KMS-11 (cell line): ENCODE measurements around the gene OBSCN.

ENCODE experiments used
- H2AFZ ChIP-seq: fragments of 200-600 bp; sonication (generic); 2 replicates; pipeline ENCODE4 v1.6.1; 2016; ENCODE audit warnings: antibody characterized with exemption, mixed run types, low read depth
- H3K27ac ChIP-seq: fragments of 200-600 bp; sonication (generic); 2 replicates; pipeline ENCODE4 v1.6.1; 2016; ENCODE audit warnings: mild to moderate bottlenecking, mixed run types
- H3K27me3 ChIP-seq: fragments of 200-600 bp; sonication (generic); 2 replicates; pipeline ENCODE4 v1.6.1; 2017; ENCODE audit warnings: mild to moderate bottlenecking, low read depth, mixed run types, moderate library complexity; ENCODE audit not compliant: insufficient read depth
- H3K36me3 ChIP-seq: fragments of 200-600 bp; sonication (generic); 2 replicates; pipeline ENCODE4 v1.6.1; 2017; ENCODE audit warnings: mild to moderate bottlenecking, mixed run types; ENCODE audit not compliant: insufficient read depth
- H3K4me1 ChIP-seq: fragments of 200-600 bp; sonication (generic); 2 replicates; pipeline ENCODE4 v1.6.1; 2016; ENCODE audit warnings: mild to moderate bottlenecking, low read depth, mixed run types; ENCODE audit not compliant: poor library complexity, severe bottlenecking
- H3K4me2 ChIP-seq: fragments of 200-600 bp; sonication (generic); 2 replicates; pipeline ENCODE4 v1.7.0; 2016; ENCODE audit warnings: mild to moderate bottlenecking, mixed run types
- H3K4me3 ChIP-seq: fragments of 200-600 bp; sonication (generic); IDR thresholded peaks from 2 replicates; pipeline ENCODE4 v1.6.1; 2017; ENCODE audit warnings: low read depth, low read length, mixed read lengths; ENCODE audit not compliant: insufficient read depth
- H3K79me2 ChIP-seq: fragments of 200-600 bp; sonication (generic); 2 replicates; pipeline ENCODE4 v1.6.1; 2016; ENCODE audit warnings: low read depth, mixed run types; ENCODE audit not compliant: insufficient read depth
- H3K9ac ChIP-seq: fragments of 200-600 bp; sonication (generic); 2 replicates; pipeline ENCODE4 v1.6.1; 2016; ENCODE audit warnings: mild to moderate bottlenecking, mixed run types
- H4K20me1 ChIP-seq: fragments of 200-600 bp; sonication (generic); 2 replicates; pipeline ENCODE4 v1.6.1; 2016; ENCODE audit warnings: mild to moderate bottlenecking, mixed run types; ENCODE audit not compliant: insufficient read depth
- CTCF ChIP-seq: fragments of 200-600 bp; sonication (generic); conservative IDR thresholded peaks from 2 replicates; pipeline ENCODE4 v1.6.1; 2017; ENCODE audit warnings: low read depth, mild to moderate bottlenecking, antibody characterized with exemption, low read length, moderate library complexity, mixed read lengths

OBSCN gene

GRCh38 chr1:228316589-228317387 lies 108.9 kb downstream of the OBSCN start:
- no peaks in the 10 kb centered on the region for H3K36me3 ChIP-seq
- H3K4me2 ChIP-seq, result no peak overlapping the region
- H3K4me3 ChIP-seq, result no peak overlapping the region
- no peaks in the 10 kb centered on the region for H4K20me1 ChIP-seq
- TF ChIP-seq CTCF, result no peak
- no peaks in the 10 kb centered on the region for H3K4me1 ChIP-seq
- no peak overlapping the region for H3K27ac ChIP-seq
- no peak overlapping the region for H2AFZ ChIP-seq
- no peak overlapping the region for H3K9ac ChIP-seq
- H3K27me3 ChIP-seq, result no peaks in the 10 kb centered on the region
- no peaks in the 10 kb centered on the region for H3K79me2 ChIP-seq

GRCh38 chr1:228317411-228317828 lies 109.6 kb downstream of the OBSCN start:
- no peak overlapping the region for H3K27ac ChIP-seq
- TF ChIP-seq CTCF, result no peak
- H3K79me2 ChIP-seq, result no peaks in the 10 kb centered on the region
- H2AFZ ChIP-seq, result no peak overlapping the region
- H3K4me2 ChIP-seq, result no peak overlapping the region
- no peaks in the 10 kb centered on the region for H3K4me1 ChIP-seq
- H3K4me3 ChIP-seq, result no peak overlapping the region
- no peaks in the 10 kb centered on the region for H3K27me3 ChIP-seq
- H3K9ac ChIP-seq, result no peak overlapping the region
- H4K20me1 ChIP-seq, result no peaks in the 10 kb centered on the region
- H3K36me3 ChIP-seq, result no peaks in the 10 kb centered on the region

GRCh38 chr1:228317891-228318810 lies 110.3 kb downstream of the OBSCN start:
- no peak overlapping the region for H2AFZ ChIP-seq
- no peak overlapping the region for H3K9ac ChIP-seq
- no peaks in the 10 kb centered on the region for H3K36me3 ChIP-seq
- no peak for TF ChIP-seq CTCF
- H3K4me2 ChIP-seq, result no peak overlapping the region
- H4K20me1 ChIP-seq, result no peaks in the 10 kb centered on the region
- H3K4me1 ChIP-seq, result no peaks in the 10 kb centered on the region
- no peak overlapping the region for H3K4me3 ChIP-seq
- H3K27me3 ChIP-seq, result no peaks in the 10 kb centered on the region
- H3K79me2 ChIP-seq, result no peaks in the 10 kb centered on the region
- no peak overlapping the region for H3K27ac ChIP-seq

GRCh38 chr1:228318823-228319241 lies 111.0 kb downstream of the OBSCN start:
- Histone ChIP-seq H3K79me2 (no peaks in the 10 kb centered on the region), H3K36me3 (no peaks in the 10 kb centered on the region), H3K27me3 (no peaks in the 10 kb centered on the region), H3K9ac (no peak overlapping the region), H3K4me1 (no peaks in the 10 kb centered on the region), H4K20me1 (no peaks in the 10 kb centered on the region), H3K4me3 (no peak overlapping the region), H3K4me2 (no peak overlapping the region), H3K27ac (no peak overlapping the region), H2AFZ (no peak overlapping the region)
- TF ChIP-seq CTCF, result no peak
